Neuron (in vitro differentiated cells): ENCODE measurements around the gene DHPS.
"Not testable (repeated sequence)": the region's sequence is repeated elsewhere in the genome, so short reads cannot be mapped to it uniquely, and the experiment has no call there.

Source experiments
- H2AFZ ChIP-seq: one replicate; pipeline ENCODE4 v1.6.1; 2013; ENCODE audit warnings: low read depth, mild to moderate bottlenecking, inconsistent platforms, low read length, moderate library complexity
- H3K27me3 ChIP-seq: one replicate; pipeline ENCODE4 v1.6.1; 2013; ENCODE audit warnings: low read length; ENCODE audit not compliant: insufficient read depth
- H3K36me3 ChIP-seq: one replicate; pipeline ENCODE4 v1.6.1; 2013; ENCODE audit warnings: low read length; ENCODE audit not compliant: insufficient read depth
- H3K4me1 ChIP-seq: one replicate; pipeline ENCODE4 v1.6.1; 2013; ENCODE audit warnings: low read length; ENCODE audit not compliant: insufficient read depth
- H3K4me3 ChIP-seq: 2 replicates; pipeline ENCODE4 v1.5.1; 2013; ENCODE audit warnings: mild to moderate bottlenecking, low read length, moderate library complexity
- H3K9me3 ChIP-seq: one replicate; pipeline ENCODE4 v1.6.1; 2013; ENCODE audit warnings: low read length

The DHPS gene

DNA sequence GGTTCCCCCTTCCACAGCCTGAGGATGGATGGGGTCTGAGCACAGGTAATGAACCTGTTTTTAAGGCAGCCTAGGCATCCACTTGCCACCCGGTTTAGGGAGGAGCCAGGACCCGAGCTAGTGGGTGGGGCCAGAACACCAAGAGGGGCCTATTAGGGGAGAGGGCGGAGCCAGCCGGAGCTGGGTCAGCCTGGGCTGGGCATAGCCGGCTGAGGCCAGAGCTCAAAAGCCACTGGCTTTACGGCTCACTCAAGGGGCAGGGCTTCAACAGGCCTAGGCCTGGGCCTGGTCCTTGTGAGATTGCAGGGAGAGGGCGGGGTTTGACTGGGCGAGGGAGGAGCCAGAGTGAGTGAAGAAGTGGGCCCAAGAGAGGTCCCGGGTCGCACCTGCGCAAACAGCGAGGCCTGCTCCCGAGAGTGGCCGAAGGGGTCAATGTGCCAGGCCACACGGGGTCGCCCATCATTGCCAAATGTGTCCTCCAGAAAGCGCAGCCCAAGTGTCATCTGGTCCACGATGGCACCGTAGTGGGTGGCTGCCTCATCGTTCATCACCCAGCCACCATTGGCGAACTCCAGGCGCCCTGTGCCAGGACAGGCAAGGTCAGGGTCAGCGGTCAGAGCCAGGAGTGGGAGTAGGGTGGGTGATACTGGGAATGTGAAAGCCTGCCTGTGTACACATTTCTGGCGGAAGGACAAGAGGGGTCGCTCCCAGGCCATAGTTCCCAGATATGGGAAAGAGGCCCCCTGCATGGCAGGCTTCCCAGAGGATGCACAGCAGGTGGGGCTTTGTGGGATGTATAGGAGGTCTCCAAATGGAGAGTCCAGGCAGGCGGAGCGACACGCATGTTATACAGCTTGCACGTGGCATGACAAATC, 17.0 kb downstream of the DHPS start:
- no peaks in the 10 kb centered on the region for H3K27me3 ChIP-seq
- no peak overlapping the region for H2AFZ ChIP-seq
- H3K9me3 ChIP-seq = no peaks in the 10 kb centered on the region
- H3K36me3 ChIP-seq = peaks cover 46% of the 10 kb centered on the region
- peaks cover 30% of the 10 kb centered on the region for H3K4me1 ChIP-seq
- H3K4me3 ChIP-seq = no peak overlapping the region

GRCh38 chr19:12660980-12661379, 20.7 kb downstream of the DHPS start:
- Histone ChIP-seq H3K9me3 (peaks cover 4% of the 10 kb centered on the region), H3K36me3 (peaks cover 56% of the 10 kb centered on the region), H3K4me3 (no peak overlapping the region), H3K27me3 (no peaks in the 10 kb centered on the region), H3K4me1 (peaks cover 5% of the 10 kb centered on the region), H2AFZ (no peak overlapping the region)

- Histone ChIP-seq H3K4me3 (no peak overlapping the region), H3K27me3 (no peaks in the 10 kb centered on the region), H2AFZ (no peak overlapping the region), H3K4me1 (no peaks in the 10 kb centered on the region), H3K9me3 (peaks cover 4% of the 10 kb centered on the region), H3K36me3 (peaks cover 46% of the 10 kb centered on the region)
Measured at GRCh38 chr19:12657966-12658365, 23.7 kb downstream of the DHPS start.

- no peak overlapping the region for H3K4me3 ChIP-seq
- no peaks in the 10 kb centered on the region for H3K4me1 ChIP-seq
- H3K9me3 ChIP-seq = peaks cover 6% of the 10 kb centered on the region
- H2AFZ ChIP-seq = no peak overlapping the region
- H3K36me3 ChIP-seq = peaks cover 48% of the 10 kb centered on the region
- H3K27me3 ChIP-seq = no peaks in the 10 kb centered on the region
Measured at GRCh38 chr19:12656899-12657571, 24.6 kb downstream of the DHPS start.

DNA sequence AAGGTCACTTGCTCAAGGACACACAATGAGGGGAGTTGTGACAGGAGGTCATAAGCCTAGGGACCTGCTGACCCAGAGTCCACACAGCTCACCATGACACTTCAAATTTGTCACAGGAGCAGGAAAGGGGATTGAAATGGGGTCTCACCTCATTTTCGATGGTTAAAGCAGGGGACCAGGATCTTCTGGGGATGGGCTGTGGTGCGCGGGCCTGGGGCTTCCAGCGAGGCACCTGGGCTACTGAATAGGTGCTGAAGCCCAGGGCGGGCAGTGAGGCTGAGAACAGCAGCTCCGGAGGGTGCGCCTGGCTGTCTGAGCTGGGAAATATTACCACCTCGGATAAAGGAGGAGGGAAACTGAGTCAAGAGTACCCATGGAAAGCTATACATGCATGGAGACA, 26.1 kb downstream of the DHPS start:
- H3K27me3 ChIP-seq = no peaks in the 10 kb centered on the region
- peaks cover 41% of the 10 kb centered on the region for H3K36me3 ChIP-seq
- H3K4me1 ChIP-seq = no peaks in the 10 kb centered on the region
- H3K4me3 ChIP-seq = no peak overlapping the region
- H2AFZ ChIP-seq = no peak overlapping the region
- peaks cover 8% of the 10 kb centered on the region for H3K9me3 ChIP-seq

DNA sequence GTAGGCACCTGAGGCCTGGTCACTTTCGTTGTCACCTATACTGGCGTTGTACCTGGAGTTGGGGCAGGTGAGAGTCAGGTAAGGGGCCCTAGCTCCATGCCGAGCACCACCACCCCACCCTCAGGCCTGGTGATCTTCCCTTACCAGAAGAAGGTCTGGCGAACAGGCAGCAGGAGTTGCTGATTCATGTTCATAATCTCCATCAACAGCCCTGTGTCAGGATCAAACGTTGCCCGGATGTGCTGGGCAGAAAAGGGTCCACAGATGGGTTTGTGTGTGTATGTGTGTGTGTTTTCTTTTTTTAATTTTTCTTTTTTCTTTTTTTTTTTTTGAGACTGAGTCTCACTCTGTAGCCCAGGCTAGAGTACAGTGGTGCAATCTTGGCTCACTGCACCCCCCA, 29.5 kb downstream of the DHPS start:
- peaks cover 39% of the 10 kb centered on the region for H3K36me3 ChIP-seq
- H3K4me3 ChIP-seq = no peak overlapping the region
- H2AFZ ChIP-seq = no peak overlapping the region
- H3K4me1 ChIP-seq = no peaks in the 10 kb centered on the region
- H3K9me3 ChIP-seq = peaks cover 19% of the 10 kb centered on the region
- no peaks in the 10 kb centered on the region for H3K27me3 ChIP-seq

GRCh38 chr19:12649941-12650340, 31.7 kb downstream of the DHPS start:
- Histone ChIP-seq H3K4me3 (no peak overlapping the region), H3K36me3 (peaks cover 27% of the 10 kb centered on the region), H3K27me3 (no peaks in the 10 kb centered on the region), H3K4me1 (no peaks in the 10 kb centered on the region), H2AFZ (no peak overlapping the region), H3K9me3 (peaks cover 22% of the 10 kb centered on the region)

GRCh38 chr19:12648088-12648487, 33.6 kb downstream of the DHPS start:
- Histone ChIP-seq H3K36me3 (peaks cover 24% of the 10 kb centered on the region), H2AFZ (no peak overlapping the region), H3K4me1 (no peaks in the 10 kb centered on the region), H3K4me3 (no peak overlapping the region), H3K27me3 (no peaks in the 10 kb centered on the region), H3K9me3 (peaks cover 22% of the 10 kb centered on the region)

DNA sequence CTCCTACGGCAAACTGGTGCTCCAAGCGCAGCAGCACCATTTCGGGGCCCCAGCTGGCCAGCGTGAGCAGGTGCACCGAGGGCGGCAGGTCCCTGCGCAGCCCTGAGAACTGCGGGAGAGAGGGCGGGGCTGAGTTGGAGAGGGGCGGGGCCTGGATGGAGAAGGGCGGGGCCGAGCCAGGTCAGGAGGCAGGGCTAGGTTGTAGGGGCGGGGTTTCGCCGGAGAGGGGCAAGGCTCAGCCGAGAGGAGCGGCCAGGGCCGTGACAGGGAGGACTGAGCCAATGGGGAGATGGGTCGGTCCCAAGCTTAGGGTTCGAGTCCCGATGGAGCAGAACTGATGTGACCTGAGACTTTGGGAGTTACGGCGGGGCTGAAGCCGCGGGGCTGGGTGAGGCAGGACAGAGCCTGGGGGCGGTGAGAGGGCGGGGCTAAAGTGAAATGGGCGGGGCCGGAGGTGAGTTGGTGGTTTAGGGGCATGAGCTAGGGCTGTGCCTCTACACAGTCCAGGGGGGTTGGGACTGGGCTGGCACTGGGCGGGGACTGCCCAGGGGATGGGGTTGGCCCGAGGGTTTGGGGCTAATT, 34.1 kb downstream of the DHPS start:
- no peaks in the 10 kb centered on the region for H3K27me3 ChIP-seq
- H3K4me3 ChIP-seq = no peak overlapping the region
- peaks cover 25% of the 10 kb centered on the region for H3K9me3 ChIP-seq
- peaks cover 24% of the 10 kb centered on the region for H3K36me3 ChIP-seq
- no peaks in the 10 kb centered on the region for H3K4me1 ChIP-seq
- no peak overlapping the region for H2AFZ ChIP-seq

GRCh38 chr19:12647047-12647446, 34.6 kb downstream of the DHPS start:
- Histone ChIP-seq H3K4me1 (no peaks in the 10 kb centered on the region), H3K4me3 (no peak overlapping the region), H3K36me3 (peaks cover 22% of the 10 kb centered on the region), H3K9me3 (peaks cover 25% of the 10 kb centered on the region), H3K27me3 (no peaks in the 10 kb centered on the region), H2AFZ (no peak overlapping the region)

DNA sequence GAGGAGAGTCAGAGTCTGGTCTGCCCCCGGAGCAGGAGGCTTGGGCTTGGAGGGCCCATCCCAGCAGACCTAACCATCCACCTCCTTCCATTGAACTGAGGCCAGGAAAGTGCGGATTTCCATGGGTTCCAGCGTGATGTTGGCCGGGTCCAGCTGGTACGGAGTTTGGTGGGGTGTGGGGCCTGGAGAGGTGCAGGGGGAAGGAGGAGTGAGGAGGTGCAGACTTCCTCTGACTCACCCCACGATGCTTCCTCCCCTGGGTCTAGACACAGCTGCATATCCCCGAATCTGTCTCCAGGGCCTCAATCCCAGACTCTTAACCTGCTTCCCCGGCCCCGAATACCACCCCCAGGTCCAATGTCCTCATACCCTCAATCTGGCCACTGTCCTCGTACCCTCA, 35.1 kb downstream of the DHPS start:
- Histone ChIP-seq H3K4me1 (no peaks in the 10 kb centered on the region), H2AFZ (no peak overlapping the region), H3K4me3 (no peak overlapping the region), H3K36me3 (peaks cover 18% of the 10 kb centered on the region), H3K9me3 (peaks cover 26% of the 10 kb centered on the region), H3K27me3 (no peaks in the 10 kb centered on the region)

DNA sequence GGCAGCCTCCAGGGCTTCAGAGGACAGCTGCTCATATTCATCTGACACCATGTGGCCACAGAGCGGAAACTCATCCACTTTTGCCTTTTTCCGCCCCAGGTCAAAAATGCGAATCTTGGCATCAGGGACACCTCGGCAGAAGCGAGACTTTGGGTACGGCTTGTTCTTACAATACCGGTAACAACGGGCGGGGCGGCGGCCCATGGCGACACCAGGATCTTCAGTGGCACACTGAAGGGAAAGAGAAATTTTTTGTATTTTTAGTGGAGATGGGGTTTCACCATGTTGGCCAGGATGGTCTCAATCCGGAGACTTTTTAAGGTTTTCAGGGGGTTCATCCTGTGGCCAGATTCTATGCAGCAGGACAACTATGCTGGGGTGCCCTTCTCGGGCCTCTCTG, 38.0 kb downstream of the DHPS start:
- H3K36me3 ChIP-seq, H2AFZ ChIP-seq, H3K4me1 ChIP-seq, H3K27me3 ChIP-seq, H3K4me3 ChIP-seq: not testable (repeated sequence)
- peaks cover 21% of the 10 kb centered on the region for H3K9me3 ChIP-seq

DNA sequence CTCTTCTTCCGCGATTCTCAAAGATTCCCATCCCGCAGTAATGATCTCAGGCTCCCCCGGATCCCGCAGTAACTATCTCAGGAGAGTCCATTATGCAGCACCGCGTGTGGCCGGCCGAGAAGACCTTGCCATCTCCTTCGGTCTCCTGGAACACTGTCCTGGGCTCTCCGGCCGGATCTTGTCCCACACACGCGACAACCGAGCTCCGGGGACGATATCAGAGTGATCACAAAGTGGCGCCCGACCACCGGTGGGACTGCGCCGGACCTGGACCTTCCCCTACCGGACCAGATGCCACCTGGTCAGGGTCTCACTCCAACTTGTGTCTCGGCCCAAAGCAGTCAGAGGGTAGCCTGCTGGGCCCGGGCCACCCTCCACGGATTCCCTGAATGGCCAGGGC, 39.2 kb downstream of the DHPS start:
- Histone ChIP-seq H2AFZ (no peak overlapping the region), H3K4me1 (no peaks in the 10 kb centered on the region), H3K27me3 (no peaks in the 10 kb centered on the region), H3K9me3 (peaks cover 17% of the 10 kb centered on the region), H3K4me3 (no peak overlapping the region), H3K36me3 (peaks cover 6% of the 10 kb centered on the region)
